HG02571 (cell line): ENCODE measurements around the gene TBC1D3D.
"Not testable (repeated sequence)": the region's sequence is repeated elsewhere in the genome, so short reads cannot be mapped to it uniquely, and the experiment has no call there.

Source experiments
- ATAC-seq: cut with Tn5 transposase; IDR thresholded peaks from one replicate; pipeline ENCODE4 v1.9.1; 2021; ENCODE audit warnings: mild to moderate bottlenecking, moderate library complexity; ENCODE audit not compliant: unreplicated experiment

TBC1D3D gene

GRCh38 chr17:38003676-38004075, at the start of gene TBC1D3D:
TBC1D3D (plus strand) TSS chr17:38003976; CDS start chr17:38005561, 1,585 bp downstream.
- ATAC-seq, result not testable (repeated sequence)

- ATAC-seq, result not testable (repeated sequence)
Measured at GRCh38 chr17:37988960-37989359, 14.8 kb upstream of the TBC1D3D start, which contains the start of gene TBC1D3L. TBC1D3L (minus strand) TSS chr17:37989060; CDS start chr17:37987520, 1,540 bp downstream.
